IPS-20b (cell line): ENCODE data around the gene CELF5.

Experiments
- H3K27ac ChIP-seq: one replicate; pipeline ENCODE4 v1.5.1; 2013; ENCODE audit warnings: low read length
- H3K27me3 ChIP-seq: 2 replicates; pipeline ENCODE4 v1.6.1; 2013; ENCODE audit warnings: mild to moderate bottlenecking, low read length, inconsistent platforms; ENCODE audit not compliant: insufficient read depth
- H3K36me3 ChIP-seq: 2 replicates; pipeline ENCODE4 v1.6.1; 2013; ENCODE audit warnings: low read depth, mild to moderate bottlenecking, inconsistent platforms, low read length, moderate library complexity; ENCODE audit not compliant: insufficient read depth
- H3K4me1 ChIP-seq: 2 replicates; pipeline ENCODE4 v1.6.1; 2013; ENCODE audit warnings: mild to moderate bottlenecking, control low read depth, inconsistent platforms, low read length, moderate library complexity; ENCODE audit not compliant: insufficient read depth
- H3K4me3 ChIP-seq: 2 replicates; pipeline ENCODE4 v1.5.1; 2013; ENCODE audit warnings: mild to moderate bottlenecking, low read length, inconsistent platforms
- H3K9ac ChIP-seq: 2 replicates; pipeline ENCODE4 v1.6.1; 2013; ENCODE audit warnings: low read depth, mild to moderate bottlenecking, inconsistent platforms, low read length, moderate library complexity
- H3K9me3 ChIP-seq: 2 replicates; pipeline ENCODE4 v1.6.1; 2013; ENCODE audit warnings: mild to moderate bottlenecking, low read depth, low read length, inconsistent platforms; ENCODE audit not compliant: insufficient read depth

The CELF5 gene

GRCh38 chr19:3272952-3273351 lies 48.5 kb downstream of the CELF5 start:
- Histone ChIP-seq H3K27me3 (peaks cover 54% of the 10 kb centered on the region), H3K27ac (no peak overlapping the region), H3K36me3 (no peaks in the 10 kb centered on the region), H3K9me3 (no peaks in the 10 kb centered on the region; the same call in 1 of the 2 replicates), H3K4me3 (no peak overlapping the region), H3K9ac (no peak overlapping the region), H3K4me1 (peaks cover 5% of the 10 kb centered on the region; the same call in 1 of the 2 replicates)

DNA sequence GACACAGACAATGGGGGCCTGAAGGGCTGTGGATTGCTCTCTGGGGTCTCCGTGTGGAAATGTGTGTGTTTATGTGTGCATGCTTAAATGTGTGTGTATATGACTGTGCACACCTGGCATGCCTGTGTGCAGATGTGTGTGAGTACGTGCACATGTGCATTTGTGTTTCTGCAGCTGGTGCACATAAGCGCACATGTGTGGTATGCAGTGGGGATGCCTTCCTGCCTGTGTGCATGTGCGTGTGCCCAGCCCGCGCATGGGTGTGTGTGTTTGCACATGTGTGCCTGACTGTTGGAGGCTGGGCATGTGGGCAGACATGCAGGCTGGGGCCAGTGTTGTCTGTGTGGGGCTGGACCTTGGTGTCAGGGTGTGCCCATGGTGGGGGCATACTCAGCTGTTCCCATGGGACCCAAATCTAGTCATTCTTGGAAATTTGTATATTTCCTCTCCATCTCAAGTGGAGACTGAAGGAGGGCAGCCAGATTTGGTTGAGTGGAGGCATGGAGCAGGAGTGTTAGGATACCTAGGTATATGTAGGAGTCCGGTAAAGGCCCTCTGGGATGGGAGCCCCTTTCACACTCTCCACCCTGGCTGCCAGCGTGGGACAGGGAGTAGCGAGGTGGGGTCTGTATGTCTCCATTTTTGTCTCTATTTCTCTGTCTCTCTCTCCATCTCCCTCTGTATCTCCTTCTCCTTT lies 49.9 kb downstream of the CELF5 start:
- no peaks in the 10 kb centered on the region; the same call in 1 of the 2 replicates for H3K9me3 ChIP-seq
- no peak overlapping the region for H3K27ac ChIP-seq
- no peak overlapping the region for H3K9ac ChIP-seq
- H3K4me3 ChIP-seq: no peak overlapping the region
- peaks cover 5% of the 10 kb centered on the region; the same call in 1 of the 2 replicates for H3K4me1 ChIP-seq
- H3K36me3 ChIP-seq: no peaks in the 10 kb centered on the region
- peaks cover 41% of the 10 kb centered on the region for H3K27me3 ChIP-seq

- Histone ChIP-seq H3K4me3 (peak overlapping the region; percentile 67), H3K9me3 (no peaks in the 10 kb centered on the region; the same call in 1 of the 2 replicates), H3K9ac (no peak overlapping the region), H3K27me3 (peaks cover 34% of the 10 kb centered on the region), H3K27ac (no peak overlapping the region), H3K36me3 (no peaks in the 10 kb centered on the region), H3K4me1 (peaks cover 5% of the 10 kb centered on the region; the same call in 1 of the 2 replicates)
These were observed 50.6 kb downstream of the CELF5 start for GRCh38 chr19:3274942-3275582.

- Histone ChIP-seq H3K9ac (no peak overlapping the region), H3K4me3 (peak overlapping the region; percentile 67), H3K27ac (no peak overlapping the region), H3K4me1 (peaks cover 5% of the 10 kb centered on the region; the same call in 1 of the 2 replicates), H3K9me3 (no peaks in the 10 kb centered on the region; the same call in 1 of the 2 replicates), H3K27me3 (peaks cover 31% of the 10 kb centered on the region), H3K36me3 (no peaks in the 10 kb centered on the region)
These were observed 51.3 kb downstream of the CELF5 start for GRCh38 chr19:3275583-3276340.

GRCh38 chr19:3276341-3276799 lies 51.9 kb downstream of the CELF5 start:
- peak overlapping the region; percentile 46; the same call in 1 of the 2 replicates for H3K4me3 ChIP-seq
- peaks cover 5% of the 10 kb centered on the region; the same call in 1 of the 2 replicates for H3K4me1 ChIP-seq
- H3K9me3 ChIP-seq: no peaks in the 10 kb centered on the region; the same call in 1 of the 2 replicates
- H3K27ac ChIP-seq: no peak overlapping the region
- H3K36me3 ChIP-seq: no peaks in the 10 kb centered on the region
- H3K27me3 ChIP-seq: peaks cover 29% of the 10 kb centered on the region
- no peak overlapping the region for H3K9ac ChIP-seq

DNA sequence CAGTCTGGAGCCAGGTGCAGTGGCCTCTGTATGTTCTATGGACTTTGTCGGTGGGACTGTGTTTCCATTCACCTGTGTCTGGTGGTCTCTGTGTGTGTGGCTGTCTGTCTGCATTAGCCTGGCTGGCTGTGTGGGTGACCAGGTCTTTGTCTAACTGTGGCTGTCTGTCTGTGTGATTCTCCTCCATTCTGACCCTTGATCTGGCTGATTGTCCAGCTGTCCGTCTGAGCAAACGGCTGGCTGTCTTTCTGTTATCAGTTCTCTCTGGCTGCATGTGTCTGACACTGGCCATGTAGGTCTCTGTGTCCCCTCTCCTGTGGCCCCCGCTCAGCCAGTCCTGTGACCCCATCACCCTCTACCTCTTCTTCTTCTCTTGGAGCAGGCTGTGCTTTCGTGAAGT lies 53.2 kb downstream of the CELF5 start:
- H3K9me3 ChIP-seq: no peaks in the 10 kb centered on the region; the same call in 1 of the 2 replicates
- H3K4me1 ChIP-seq: peaks cover 5% of the 10 kb centered on the region; the same call in 1 of the 2 replicates
- no peak overlapping the region for H3K27ac ChIP-seq
- H3K9ac ChIP-seq: no peak overlapping the region
- peaks cover 16% of the 10 kb centered on the region for H3K27me3 ChIP-seq
- H3K36me3 ChIP-seq: no peaks in the 10 kb centered on the region
- no peak overlapping the region for H3K4me3 ChIP-seq

DNA sequence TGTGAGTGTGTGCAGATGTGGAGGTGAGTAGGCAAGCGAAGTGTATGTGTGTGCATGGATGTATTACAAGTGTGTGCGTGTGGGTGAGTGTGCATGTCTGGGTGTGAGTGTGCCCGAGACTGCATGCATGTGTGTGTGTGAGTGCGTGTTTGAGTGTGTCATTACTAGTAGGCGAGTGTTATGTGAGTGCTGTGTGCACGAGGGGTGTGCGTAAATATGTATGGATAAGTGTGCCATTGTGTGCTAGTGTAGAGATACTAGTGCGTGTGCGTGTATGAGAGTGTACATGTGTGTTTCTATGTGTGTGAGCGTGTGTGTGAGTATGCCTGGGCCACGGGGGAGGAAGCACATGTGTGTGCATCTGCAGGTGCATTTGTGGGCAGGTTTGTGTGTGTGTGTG lies 53.8 kb downstream of the CELF5 start:
- no peak overlapping the region for H3K27ac ChIP-seq
- peaks cover 16% of the 10 kb centered on the region for H3K27me3 ChIP-seq
- H3K9ac ChIP-seq: no peak overlapping the region
- H3K4me3 ChIP-seq: no peak overlapping the region
- peaks cover 5% of the 10 kb centered on the region; the same call in 1 of the 2 replicates for H3K4me1 ChIP-seq
- H3K36me3 ChIP-seq: no peaks in the 10 kb centered on the region
- H3K9me3 ChIP-seq: no peaks in the 10 kb centered on the region

DNA sequence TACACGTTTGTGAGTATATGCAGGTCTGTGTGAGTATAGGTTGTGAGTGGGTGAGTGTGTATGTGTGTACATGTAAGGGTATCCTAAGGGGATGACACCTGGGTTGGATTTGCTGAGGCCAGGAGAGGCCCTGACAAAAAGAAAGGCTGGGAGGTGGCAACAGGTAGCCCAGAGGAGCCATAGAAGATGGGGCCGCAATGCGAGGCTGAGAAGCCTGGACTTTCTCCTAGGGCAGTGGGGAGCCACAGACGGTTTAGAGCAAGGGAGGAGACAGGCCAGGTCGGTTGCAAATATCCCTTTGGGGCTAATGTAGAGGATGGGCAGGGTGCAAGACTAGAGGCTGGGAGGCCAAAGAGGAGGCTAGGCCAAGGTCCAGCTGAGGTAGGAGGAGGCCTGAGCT lies 54.3 kb downstream of the CELF5 start:
- H3K9me3 ChIP-seq: no peaks in the 10 kb centered on the region
- no peak overlapping the region for H3K4me3 ChIP-seq
- H3K4me1 ChIP-seq: peaks cover 5% of the 10 kb centered on the region; the same call in 1 of the 2 replicates
- H3K27ac ChIP-seq: no peak overlapping the region
- H3K27me3 ChIP-seq: peaks cover 15% of the 10 kb centered on the region
- H3K9ac ChIP-seq: no peak overlapping the region
- no peaks in the 10 kb centered on the region for H3K36me3 ChIP-seq

- no peaks in the 10 kb centered on the region for H3K36me3 ChIP-seq
- H3K9ac ChIP-seq: no peak overlapping the region
- no peak overlapping the region for H3K27ac ChIP-seq
- H3K4me1 ChIP-seq: peaks cover 7% of the 10 kb centered on the region; the same call in 1 of the 2 replicates
- peaks cover 10% of the 10 kb centered on the region for H3K27me3 ChIP-seq
- H3K4me3 ChIP-seq: no peak overlapping the region
- H3K9me3 ChIP-seq: no peaks in the 10 kb centered on the region
These were observed 54.8 kb downstream of the CELF5 start for GRCh38 chr19:3279306-3279705.

GRCh38 chr19:3281026-3281425 lies 56.6 kb downstream of the CELF5 start:
- peaks cover 5% of the 10 kb centered on the region; the same call in 1 of the 2 replicates for H3K4me1 ChIP-seq
- H3K36me3 ChIP-seq: no peaks in the 10 kb centered on the region
- no peak overlapping the region for H3K27ac ChIP-seq
- H3K4me3 ChIP-seq: no peak overlapping the region
- no peak overlapping the region for H3K9ac ChIP-seq
- H3K27me3 ChIP-seq: no peaks in the 10 kb centered on the region; the same call in 1 of the 2 replicates
- H3K9me3 ChIP-seq: no peaks in the 10 kb centered on the region

DNA sequence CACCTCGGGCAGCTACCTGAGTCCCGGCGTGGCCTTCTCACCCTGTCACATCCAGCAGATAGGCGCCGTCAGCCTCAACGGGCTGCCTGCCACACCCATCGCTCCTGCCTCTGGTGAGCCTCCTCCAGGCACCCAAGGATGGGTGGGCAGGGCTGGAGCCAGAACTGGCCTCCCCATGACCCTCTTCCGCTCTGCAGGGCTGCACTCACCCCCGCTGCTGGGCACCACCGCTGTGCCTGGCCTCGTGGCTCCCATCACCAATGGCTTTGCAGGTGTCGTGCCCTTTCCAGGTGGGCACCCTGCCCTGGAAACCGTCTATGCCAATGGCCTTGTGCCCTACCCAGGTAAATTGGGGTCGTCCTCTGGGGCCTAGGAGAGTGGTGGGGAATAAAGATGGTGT lies 57.7 kb downstream of the CELF5 start:
- Histone ChIP-seq H3K9ac (no peak overlapping the region), H3K9me3 (no peaks in the 10 kb centered on the region), H3K27me3 (no peaks in the 10 kb centered on the region; the same call in 1 of the 2 replicates)

More for the DNA sequence above, 57.7 kb downstream of the CELF5 start:
- Histone ChIP-seq H3K27ac (no peak overlapping the region), H3K36me3 (no peaks in the 10 kb centered on the region), H3K4me1 (peaks cover 5% of the 10 kb centered on the region; the same call in 1 of the 2 replicates), H3K4me3 (no peak overlapping the region)
